HUES64 (cell line): ENCODE measurements around the gene DLG2.

ENCODE experiments used
- H3K27ac ChIP-seq: 2 replicates; pipeline ENCODE4 v1.7.0; 2013; ENCODE audit warnings: low read depth, low read length, inconsistent platforms
- H3K27me3 ChIP-seq: 2 replicates; pipeline ENCODE4 v1.6.1; 2013; ENCODE audit warnings: mild to moderate bottlenecking, low read length; ENCODE audit not compliant: insufficient read depth
- H3K36me3 ChIP-seq: 2 replicates; pipeline ENCODE4 v1.6.1; 2013; ENCODE audit warnings: mild to moderate bottlenecking, low read length; ENCODE audit not compliant: insufficient read depth
- H3K4me1 ChIP-seq: 2 replicates; pipeline ENCODE4 v1.6.1; 2013; ENCODE audit warnings: mild to moderate bottlenecking, low read length, moderate library complexity; ENCODE audit not compliant: insufficient read depth
- H3K4me3 ChIP-seq: 2 replicates; pipeline ENCODE4 v1.5.1; 2013; ENCODE audit warnings: mild to moderate bottlenecking, low read length, moderate library complexity
- H3K9ac ChIP-seq: 2 replicates; pipeline ENCODE4 v1.6.1; 2013; ENCODE audit warnings: mild to moderate bottlenecking, low read depth, low read length
- H3K9me3 ChIP-seq: 2 replicates; pipeline ENCODE4 v1.6.1; 2013; ENCODE audit warnings: low read depth, low read length; ENCODE audit not compliant: insufficient read depth
- WGBS: fragments of 150-250, 120-280 bp; methylation state at CpG from one replicate; pipeline ENCODE4 v1.1.7; 2013; ENCODE audit warnings: missing lambda C conversion rate; 5-methylcytosine and 5-hydroxymethylcytosine counted together

Gene DLG2

DNA sequence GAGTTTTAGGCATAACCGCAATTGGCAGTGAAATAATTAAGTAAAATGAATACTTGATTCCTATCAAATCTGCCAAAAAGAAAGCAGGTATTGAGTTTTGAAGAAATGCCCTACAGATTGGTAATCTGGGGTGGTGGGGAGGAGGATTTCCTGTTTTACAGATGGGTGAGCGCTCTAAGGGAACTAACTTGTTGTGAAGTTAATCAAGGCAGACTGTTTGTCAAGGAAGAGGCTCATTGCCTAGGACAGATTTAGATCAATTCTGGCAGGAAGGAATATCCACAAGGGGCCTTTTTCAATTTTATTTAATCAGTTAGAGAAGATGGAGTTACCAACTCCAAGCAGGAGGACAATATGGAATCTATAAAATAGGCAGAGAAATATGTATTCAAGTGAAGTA is 2069.5 kb downstream of the DLG2 start:
- H3K27ac ChIP-seq = no peak overlapping the region
- WGBS = 92% methylated on average over 2 of the region's 2 CpGs

DNA sequence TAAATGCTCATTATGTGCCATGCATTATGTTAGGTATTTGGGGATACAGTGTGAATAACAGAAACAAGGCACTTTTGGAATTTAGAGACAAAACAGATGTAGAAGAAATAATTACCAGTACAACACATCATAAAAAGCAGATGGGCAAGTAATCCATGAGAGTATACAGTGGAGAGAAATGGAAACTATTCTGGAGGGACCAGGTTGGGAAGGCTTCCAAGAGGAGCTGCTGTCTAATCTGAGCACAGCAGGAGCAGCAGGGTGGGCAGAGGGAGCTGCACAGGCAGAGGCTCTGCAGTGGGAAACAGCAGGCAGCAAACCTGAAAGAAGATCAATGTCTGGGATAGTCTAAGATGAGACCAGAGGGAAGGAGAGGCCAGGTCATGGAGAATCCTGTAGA is 2072.3 kb downstream of the DLG2 start:
- peaks cover 9% of the 10 kb centered on the region; the same call in 1 of the 2 replicates for H3K4me1 ChIP-seq
- H3K9ac ChIP-seq = no peak overlapping the region
- no peaks in the 10 kb centered on the region for H3K36me3 ChIP-seq
- H3K27me3 ChIP-seq = no peaks in the 10 kb centered on the region
- H3K4me3 ChIP-seq = no peak overlapping the region
- no peak overlapping the region for H3K27ac ChIP-seq
- no peaks in the 10 kb centered on the region for H3K9me3 ChIP-seq

More for the DNA sequence above, 2069.5 kb downstream of the DLG2 start:
- peaks cover 9% of the 10 kb centered on the region; the same call in 1 of the 2 replicates for H3K4me1 ChIP-seq
- H3K27me3 ChIP-seq = no peaks in the 10 kb centered on the region
- no peaks in the 10 kb centered on the region for H3K36me3 ChIP-seq
- H3K9me3 ChIP-seq = no peaks in the 10 kb centered on the region
- H3K9ac ChIP-seq = no peak overlapping the region
- no peak overlapping the region for H3K4me3 ChIP-seq

DNA sequence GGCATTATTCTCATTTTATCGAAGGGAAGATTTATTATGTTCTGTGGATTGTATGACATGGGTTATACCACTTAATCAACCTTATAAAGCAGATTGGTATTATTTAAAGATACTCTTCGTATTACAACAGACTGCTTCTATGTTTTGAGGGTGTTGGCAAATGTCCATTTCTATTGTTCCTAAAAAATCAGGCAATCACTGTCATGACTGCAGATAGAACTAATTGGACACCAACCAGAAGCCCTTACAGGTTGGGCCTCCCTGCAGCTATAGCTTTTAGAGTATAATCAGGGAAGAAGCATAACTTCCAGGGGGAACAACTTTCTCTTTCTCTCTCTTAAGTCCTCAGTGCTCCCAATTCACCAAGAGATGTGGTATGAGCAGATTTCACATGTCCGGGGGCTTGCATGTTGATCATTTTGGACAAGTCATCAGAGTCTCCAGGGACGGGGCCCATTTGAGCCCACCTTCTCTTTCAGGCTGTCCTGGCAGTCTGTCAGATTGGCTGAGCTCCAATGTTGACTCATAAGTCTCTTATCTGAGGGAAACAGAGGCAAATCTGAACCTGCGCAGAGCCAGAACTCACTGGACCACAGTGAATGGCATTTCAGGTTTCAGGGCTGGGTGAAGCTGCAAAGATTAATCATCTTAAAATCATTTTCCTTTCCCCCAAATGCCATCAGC is 2077.0 kb downstream of the DLG2 start:
- H3K9me3 ChIP-seq = no peaks in the 10 kb centered on the region
- H3K4me1 ChIP-seq = 0 out of 2 replicates have a peak, but pooled peaks cover 5% of the 10 kb centered on the region
- H3K4me3 ChIP-seq = no peak overlapping the region
- H3K36me3 ChIP-seq = no peaks in the 10 kb centered on the region
- no peaks in the 10 kb centered on the region for H3K27me3 ChIP-seq
- 92% methylated on average over 3 of the region's 5 CpGs for WGBS
- H3K27ac ChIP-seq = no peak overlapping the region
- H3K9ac ChIP-seq = no peak overlapping the region

DNA sequence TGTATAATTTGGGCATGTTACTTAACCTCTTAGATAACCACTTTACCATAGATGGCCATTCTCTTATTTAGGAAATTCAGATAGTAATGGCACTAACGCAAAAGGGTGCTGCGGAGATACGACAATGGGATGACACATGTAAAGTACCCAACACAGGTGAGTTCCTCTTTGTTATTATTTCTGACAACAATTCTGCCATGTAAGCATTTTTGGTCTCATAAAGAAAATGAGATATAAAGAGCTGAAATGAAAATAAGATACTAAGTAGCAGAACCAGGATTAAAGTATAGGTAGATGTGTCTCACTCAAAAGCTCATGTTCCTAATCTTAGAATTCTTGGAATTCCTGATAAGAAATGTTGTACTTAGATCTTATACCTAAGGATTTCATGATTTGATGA is 2080.8 kb downstream of the DLG2 start:
- no peak overlapping the region for H3K27ac ChIP-seq
- no peak overlapping the region for H3K4me3 ChIP-seq
- H3K4me1 ChIP-seq = 0 out of 2 replicates have a peak, but pooled peaks cover 5% of the 10 kb centered on the region
- no peaks in the 10 kb centered on the region for H3K27me3 ChIP-seq
- WGBS = 99% methylated on average over 3 of the region's 3 CpGs
- no peak overlapping the region for H3K9ac ChIP-seq
- H3K36me3 ChIP-seq = no peaks in the 10 kb centered on the region
- H3K9me3 ChIP-seq = no peaks in the 10 kb centered on the region

DNA sequence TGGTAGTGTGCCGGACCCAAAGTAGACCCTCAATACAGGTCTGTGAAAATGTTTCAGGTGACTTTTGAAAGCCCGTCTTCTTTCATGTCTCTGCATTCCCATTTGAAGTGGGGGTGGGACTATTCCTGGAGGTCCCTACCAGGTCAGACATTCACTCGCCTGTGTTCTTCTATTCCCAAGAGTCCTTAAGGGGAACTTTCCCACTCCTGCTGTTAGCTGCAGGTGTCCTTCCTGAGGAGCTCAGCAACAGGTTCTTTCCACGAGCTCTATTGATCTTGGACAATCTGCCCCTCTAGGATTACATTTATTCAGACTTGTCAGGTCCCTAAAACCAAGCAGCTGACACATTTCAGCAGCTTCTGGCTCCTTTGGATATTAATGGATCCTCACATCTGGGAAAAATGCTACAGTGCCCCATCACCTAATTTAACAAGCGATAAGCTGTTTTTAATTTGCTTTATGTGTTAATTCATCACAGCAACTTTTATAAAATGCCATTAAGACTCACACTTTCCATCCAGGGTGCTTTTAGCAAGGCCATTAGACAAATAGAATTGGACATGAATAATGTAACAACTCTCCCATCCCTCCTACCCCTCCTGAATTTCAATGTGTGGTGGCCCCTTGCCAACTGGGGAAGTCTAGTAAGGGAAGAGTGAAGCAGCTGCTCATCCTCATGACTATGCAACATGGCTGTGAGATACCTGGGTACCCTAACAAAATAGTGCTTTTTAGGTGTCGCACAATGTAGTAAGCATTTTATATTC is 2081.5 kb downstream of the DLG2 start:
- 71% methylated on average over 6 of the region's 6 CpGs for WGBS

DNA sequence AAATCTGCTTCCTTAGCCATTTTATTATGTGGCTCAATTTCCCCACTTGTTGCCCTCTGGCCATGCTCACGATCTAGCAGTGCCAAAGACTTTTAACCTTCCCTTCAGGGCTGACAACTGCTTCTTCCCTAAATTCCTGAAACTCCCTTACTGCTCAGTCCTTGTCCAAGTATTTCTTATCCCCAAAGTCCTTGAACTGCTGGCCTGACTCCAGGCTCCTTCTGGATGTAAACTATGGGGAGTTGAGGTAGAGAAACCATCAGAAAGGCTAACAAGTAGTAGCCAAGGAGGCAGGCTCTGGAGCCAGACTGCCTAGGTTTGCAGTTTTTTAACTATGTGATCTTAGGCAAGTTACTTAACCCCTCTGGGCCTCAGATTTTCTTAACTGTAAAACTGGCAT is 2082.3 kb downstream of the DLG2 start:
- WGBS = 86% methylated on average over 1 of the region's 1 CpG
- Histone ChIP-seq H3K9ac (no peak overlapping the region), H3K9me3 (no peaks in the 10 kb centered on the region), H3K27ac (no peak overlapping the region), H3K27me3 (no peaks in the 10 kb centered on the region), H3K36me3 (no peaks in the 10 kb centered on the region), H3K4me1 (0 out of 2 replicates have a peak, but pooled peaks cover 5% of the 10 kb centered on the region), H3K4me3 (no peak overlapping the region)

More for the DNA sequence above, 2081.5 kb downstream of the DLG2 start:
- H3K9me3 ChIP-seq = no peaks in the 10 kb centered on the region
- H3K27ac ChIP-seq = no peak overlapping the region
- H3K4me3 ChIP-seq = no peak overlapping the region
- H3K27me3 ChIP-seq = no peaks in the 10 kb centered on the region
- H3K9ac ChIP-seq = no peak overlapping the region
- 0 out of 2 replicates have a peak, but pooled peaks cover 5% of the 10 kb centered on the region for H3K4me1 ChIP-seq
- H3K36me3 ChIP-seq = no peaks in the 10 kb centered on the region

DNA sequence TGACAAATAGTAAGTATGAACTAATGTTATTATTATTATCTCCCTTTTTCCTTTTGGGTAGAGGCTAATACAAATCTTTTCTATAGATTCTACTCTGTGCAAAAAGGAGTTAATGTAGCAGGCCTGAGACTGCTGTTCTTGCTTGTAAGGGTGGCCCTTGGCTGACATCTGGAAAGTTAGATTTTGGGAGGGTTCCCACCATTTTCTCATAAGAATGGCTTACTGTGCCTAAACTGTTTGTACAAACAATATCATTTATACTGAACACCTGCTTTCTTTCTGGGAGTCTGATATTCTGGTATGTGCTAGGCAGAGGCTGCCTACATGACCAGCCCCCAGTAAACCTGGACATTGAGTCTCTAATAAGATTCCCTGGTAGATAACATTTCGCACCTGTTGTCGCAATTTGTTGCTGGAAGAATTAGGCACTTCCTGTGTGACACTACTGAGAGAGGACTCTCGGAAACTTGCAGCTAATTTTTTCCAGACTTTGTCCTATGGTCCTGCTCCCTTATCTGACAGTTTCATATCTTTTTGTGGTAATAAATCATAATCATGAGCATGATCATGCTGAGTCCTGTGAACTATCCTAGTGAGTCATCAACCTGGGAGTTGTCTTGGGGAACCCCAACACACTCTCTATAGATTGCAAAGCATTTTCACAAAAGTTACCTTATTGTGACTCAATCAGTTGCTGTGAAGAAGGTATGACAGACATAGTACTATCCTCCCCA is 2083.3 kb downstream of the DLG2 start:
- Histone ChIP-seq H3K9ac (no peak overlapping the region), H3K27me3 (no peaks in the 10 kb centered on the region), H3K36me3 (no peaks in the 10 kb centered on the region), H3K9me3 (no peaks in the 10 kb centered on the region), H3K27ac (no peak overlapping the region), H3K4me1 (0 out of 2 replicates have a peak, but pooled peaks cover 5% of the 10 kb centered on the region), H3K4me3 (no peak overlapping the region)
- 89% methylated on average over 3 of the region's 3 CpGs for WGBS

DNA sequence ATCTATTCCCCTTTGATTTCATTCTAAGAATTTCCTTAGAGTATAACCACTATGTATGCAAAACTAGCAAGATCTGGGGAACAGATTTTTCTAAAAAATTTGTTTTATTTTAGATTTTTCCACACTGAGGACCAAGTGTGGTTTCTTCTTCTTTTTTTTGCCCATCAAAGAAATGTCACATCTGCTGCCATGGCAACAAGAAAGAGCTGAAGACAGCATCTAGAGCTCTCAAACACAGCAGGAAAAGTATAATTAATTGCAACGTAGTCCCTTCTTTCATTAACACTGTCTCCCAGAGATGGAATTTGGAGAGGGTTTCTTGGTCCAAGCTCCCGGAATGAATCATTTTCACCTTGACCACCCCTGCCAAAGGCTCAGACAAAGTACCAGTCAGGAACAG is 2084.3 kb downstream of the DLG2 start:
- Histone ChIP-seq H3K9me3 (no peaks in the 10 kb centered on the region), H3K9ac (no peak overlapping the region), H3K4me3 (no peak overlapping the region), H3K36me3 (no peaks in the 10 kb centered on the region), H3K27ac (no peak overlapping the region), H3K4me1 (0 out of 2 replicates have a peak, but pooled peaks cover 5% of the 10 kb centered on the region), H3K27me3 (no peaks in the 10 kb centered on the region)
- 95% methylated on average over 2 of the region's 2 CpGs for WGBS

DNA sequence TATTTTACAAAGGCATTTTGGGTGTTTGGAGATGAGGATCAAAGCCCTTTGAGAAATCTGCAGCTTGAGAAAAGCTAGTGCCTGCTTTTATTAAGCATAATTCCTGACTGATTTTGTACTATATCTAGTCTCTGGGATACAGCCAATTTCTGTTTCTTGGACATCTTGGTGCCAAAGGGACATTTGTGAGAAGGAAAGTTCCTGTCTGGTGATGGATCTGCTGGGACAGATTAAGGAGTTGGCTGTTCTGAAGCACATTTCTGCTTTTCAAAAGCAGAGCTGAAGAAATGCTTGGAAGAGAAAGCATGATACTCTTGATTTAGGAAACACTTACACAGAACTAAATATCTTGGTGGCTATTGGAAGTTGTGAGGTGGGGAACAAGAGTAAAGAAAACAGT is 2086.4 kb downstream of the DLG2 start:
- Histone ChIP-seq H3K9ac (no peak overlapping the region), H3K27ac (no peak overlapping the region), H3K27me3 (no peaks in the 10 kb centered on the region), H3K4me3 (no peak overlapping the region), H3K36me3 (no peaks in the 10 kb centered on the region), H3K4me1 (0 out of 2 replicates have a peak, but pooled peaks cover 4% of the 10 kb centered on the region), H3K9me3 (no peaks in the 10 kb centered on the region)

DNA sequence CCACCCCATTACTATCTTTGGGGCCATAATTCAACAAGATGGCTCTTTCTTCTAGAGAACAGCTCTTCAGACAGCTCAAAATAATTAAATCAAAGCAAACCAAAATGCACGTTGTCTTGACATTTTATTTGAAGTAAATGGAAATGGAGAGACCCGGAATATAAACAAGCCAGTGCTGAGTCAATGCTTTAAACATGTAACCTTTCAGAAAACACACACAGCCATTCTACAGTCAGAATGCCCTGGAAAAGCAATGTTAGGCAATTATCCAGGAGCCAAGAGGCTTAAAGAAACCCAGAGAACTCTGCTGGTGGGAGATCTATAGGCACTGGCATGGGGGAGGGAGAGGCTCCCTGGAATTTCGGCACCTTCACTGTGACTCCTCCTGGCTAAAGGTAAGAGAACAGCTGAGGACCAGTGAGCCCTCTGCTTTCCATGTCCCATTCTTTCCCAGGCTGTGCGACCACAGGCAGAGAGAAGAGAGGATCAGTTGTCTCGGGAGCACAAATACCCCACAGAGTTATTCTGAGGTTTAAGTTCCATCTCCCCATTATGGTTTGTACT is 2086.9 kb downstream of the DLG2 start:
- 83% methylated on average over 3 of the region's 5 CpGs for WGBS
- Histone ChIP-seq H3K9ac (no peak overlapping the region), H3K27me3 (no peaks in the 10 kb centered on the region), H3K9me3 (no peaks in the 10 kb centered on the region), H3K27ac (no peak overlapping the region), H3K36me3 (no peaks in the 10 kb centered on the region), H3K4me1 (no peaks in the 10 kb centered on the region), H3K4me3 (no peak overlapping the region)

DNA sequence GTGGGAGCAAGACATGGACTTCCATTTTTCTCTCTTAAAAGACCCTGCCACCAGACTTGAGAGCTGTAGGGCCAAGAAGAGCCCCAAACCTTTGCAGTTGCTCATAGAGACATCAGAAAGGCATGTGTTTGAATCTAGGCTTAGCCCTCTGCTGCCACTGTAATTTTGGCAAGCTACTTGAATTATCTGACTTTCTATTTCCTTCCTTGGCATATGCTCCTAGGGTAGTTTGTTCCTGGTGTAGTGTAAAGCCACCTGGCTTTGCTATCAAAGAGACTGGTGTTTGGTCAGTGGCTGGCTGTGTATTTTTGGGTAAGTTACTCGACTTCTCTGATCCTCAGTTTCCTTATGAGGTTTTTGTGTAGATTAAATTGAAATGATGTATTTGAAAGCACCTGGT is 2088.9 kb downstream of the DLG2 start:
- Histone ChIP-seq H3K9ac (no peak overlapping the region), H3K36me3 (no peaks in the 10 kb centered on the region), H3K27me3 (no peaks in the 10 kb centered on the region), H3K9me3 (no peaks in the 10 kb centered on the region), H3K4me3 (no peak overlapping the region), H3K27ac (no peak overlapping the region), H3K4me1 (no peaks in the 10 kb centered on the region)
- WGBS = 90% methylated on average over 1 of the region's 1 CpG
